ENCODE results near the gene FRMD5. TPM values are rescaled to one million over a fixed set of nuclear protein-coding genes. Genes with fewer than 3 reads are reported as not detected.
"Not testable (repeated sequence)": the region's sequence is repeated elsewhere in the genome, so short reads cannot be mapped to it uniquely, and the experiment has no call there.

FRMD5 gene
- polyA plus RNA-seq, 2 of the 4 experiments (the other 2 are of a cell fraction): 2.5 to 3.6 TPM

- Histone ChIP-seq H3K4me3 (no peak overlapping the region), H3K9me3 (no peaks in the 10 kb centered on the region), H3K4me2 (no peak overlapping the region), H3K27ac (peak overlapping the region in 1 of 2 experiments; percentile 46; a peak in 3 of 6 replicates), H3K4me1 (peaks cover 7% of the 10 kb centered on the region; the same call in 2 of the 3 replicates)
- no peak for ATAC-seq
- ChIA-PET CTCF (interaction anchor here (1.2 kb wide), 1 partner anchor 131 kb away, joined by 3 read pairs; no protein-coding TSS in a partner anchor), POLR2A (no interaction called here)
- DNase-seq (ENCODE audit: low read depth in 1 of 2, low spot score in 1 of 2): no peak
- FAIRE-seq: no peak
- WGBS (ENCODE audit: missing lambda C conversion rate): 16% methylated on average over 3 of the region's 3 CpGs
- TF ChIP-seq ESRRA (IDR thresholded peaks at IDR 0.05; ENCODE audit: borderline replicate concordance, low read length): no peak
- no peak for TF ChIP-seq KDM5A (IDR thresholded peaks at IDR 0.05)
- no peak for TF ChIP-seq NPAS2 (CRISPR knock-in tag; IDR thresholded peaks at IDR 0.05; ENCODE audit: borderline replicate concordance)
- no peak for TF ChIP-seq EHMT2 (IDR thresholded peaks at IDR 0.05; ENCODE audit: low read depth)
- TF ChIP-seq NFE2L2 (conservative IDR thresholded peaks at IDR 0.05; ENCODE audit: low read length): no peak
- TF ChIP-seq E2F6 (IDR thresholded peaks at IDR 0.05; ENCODE audit: borderline replicate concordance, low read depth): no peak
- TF ChIP-seq MAX (IDR thresholded peaks at IDR 0.05): no peak
- TF ChIP-seq CHD4 (IDR thresholded peaks at IDR 0.05; ENCODE audit: borderline replicate concordance): no peak
- TF ChIP-seq ZFP36 (IDR thresholded peaks at IDR 0.05; ENCODE audit: borderline replicate concordance, partially characterized antibody): no peak
- TF ChIP-seq BHLHE40 (IDR thresholded peaks at IDR 0.05; ENCODE audit: low read depth, low read length): no peak
- TF ChIP-seq EHF (CRISPR knock-in tag; IDR thresholded peaks at IDR 0.05): no peak
- no peak for TF ChIP-seq HOXB5 (CRISPR knock-in tag; IDR thresholded peaks at IDR 0.05)
Observed at GRCh38 chr15:44034933-44035624, 160.0 kb downstream of the FRMD5 start.

- peak overlapping the region in 1 of 2 experiments; percentile 46; a peak in 2 of 6 replicates for H3K27ac ChIP-seq
Observed at GRCh38 chr15:44034334-44034733, 160.7 kb downstream of the FRMD5 start.

DNA sequence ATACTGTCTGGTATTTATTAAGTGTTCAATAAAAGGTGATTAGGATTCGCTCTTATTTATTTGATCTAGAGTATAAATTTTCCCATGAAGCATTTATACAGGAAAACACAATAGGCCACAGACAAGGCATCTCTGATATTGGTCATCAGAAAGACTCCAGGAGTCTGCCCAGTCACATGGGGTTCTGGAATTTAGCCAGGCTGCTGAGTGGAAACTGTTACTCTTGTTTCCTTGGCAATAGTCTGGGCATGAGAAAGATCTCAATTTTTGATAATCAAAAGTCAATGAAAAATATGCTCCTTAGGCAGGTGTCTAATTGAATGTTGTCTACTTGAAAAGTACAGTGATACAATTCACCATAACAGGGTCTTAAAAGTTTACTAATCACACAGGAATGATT lies 161.2 kb downstream of the FRMD5 start:
- 73% methylated on average over 1 of the region's 1 CpG for whole genome bisulfite sequencing (ENCODE audit: missing lambda C conversion rate)
- H3K27ac ChIP-seq: no peak overlapping the region
- ChIA-PET CTCF (interaction anchor here (1.0 to 1.2 kb wide), 2 partner anchors 130 to 152 kb away, joined by 3 read pairs; no protein-coding TSS in a partner anchor), POLR2A (no interaction called here)
- H3K4me2 ChIP-seq: peak overlapping the region; percentile 11; the same call in 1 of the 3 replicates
- TF ChIP-seq SREBF2 (IDR thresholded peaks at IDR 0.05) (no peak), EHMT2 (IDR thresholded peaks at IDR 0.05; ENCODE audit: low read depth) (no peak), HOXB13 (CRISPR knock-in tag; IDR thresholded peaks at IDR 0.05; ENCODE audit: low read depth) (no peak), CBX2 (IDR thresholded peaks at IDR 0.05; ENCODE audit: borderline replicate concordance, low read depth) (no peak), RCOR1 (IDR thresholded peaks at IDR 0.05; ENCODE audit: low read depth, low read length) (no peak), NFE2L2 (conservative IDR thresholded peaks at IDR 0.05; ENCODE audit: low read length) (no peak), RFX5 (IDR thresholded peaks at IDR 0.05) (no peak), PHF8 (IDR thresholded peaks at IDR 0.05; ENCODE audit: borderline replicate concordance, low read depth) (no peak), MAZ (IDR thresholded peaks at IDR 0.05; ENCODE audit: borderline replicate concordance, low read depth, low read length) (no peak), JUNB (IDR thresholded peaks at IDR 0.05) (no peak)
- TF ChIP-seq, protein P1, sequence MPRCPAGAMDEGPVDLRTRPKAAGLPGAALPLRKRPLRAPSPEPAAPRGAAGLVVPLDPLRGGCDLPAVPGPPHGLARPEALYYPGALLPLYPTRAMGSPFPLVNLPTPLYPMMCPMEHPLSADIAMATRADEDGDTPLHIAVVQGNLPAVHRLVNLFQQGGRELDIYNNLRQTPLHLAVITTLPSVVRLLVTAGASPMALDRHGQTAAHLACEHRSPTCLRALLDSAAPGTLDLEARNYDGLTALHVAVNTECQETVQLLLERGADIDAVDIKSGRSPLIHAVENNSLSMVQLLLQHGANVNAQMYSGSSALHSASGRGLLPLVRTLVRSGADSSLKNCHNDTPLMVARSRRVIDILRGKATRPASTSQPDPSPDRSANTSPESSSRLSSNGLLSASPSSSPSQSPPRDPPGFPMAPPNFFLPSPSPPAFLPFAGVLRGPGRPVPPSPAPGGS (IDR thresholded peaks at IDR 0.05): no peak
- H3K4me3 ChIP-seq: no peak overlapping the region
- peaks cover 17% of the 10 kb centered on the region; the same call in 2 of the 3 replicates for H3K4me1 ChIP-seq
- no peak for FAIRE-seq
- DNase-seq (ENCODE audit: low read depth in 1 of 2, low spot score in 1 of 2): peak in 1 of 2 experiments; percentile 15
- ATAC-seq: no peak; a peak in 1 of 6 replicates
- no peaks in the 10 kb centered on the region for H3K9me3 ChIP-seq

More at GRCh38 chr15:44034334-44034733, 160.7 kb downstream of the FRMD5 start:
- ChIA-PET POLR2A (no interaction called here), CTCF (interaction anchor here (1.2 kb wide), 1 partner anchor 130 kb away, joined by 3 read pairs; no protein-coding TSS in a partner anchor)
- peak overlapping the region; percentile 11; the same call in 1 of the 3 replicates for H3K4me2 ChIP-seq
- DNase-seq (ENCODE audit: low read depth in 1 of 2, low spot score in 1 of 2) (no peak), ATAC-seq (no peak), FAIRE-seq (no peak)
- no peak overlapping the region for H3K4me3 ChIP-seq
- 90% methylated on average over 2 of the region's 2 CpGs for WGBS (ENCODE audit: missing lambda C conversion rate)
- no peaks in the 10 kb centered on the region for H3K9me3 ChIP-seq
- no peak for TF ChIP-seq EP300 (IDR thresholded peaks at IDR 0.05)
- TF ChIP-seq EHF (CRISPR knock-in tag; IDR thresholded peaks at IDR 0.05): no peak
- TF ChIP-seq HEYL (CRISPR knock-in tag; IDR thresholded peaks at IDR 0.05): no peak
- TF ChIP-seq CBX2 (IDR thresholded peaks at IDR 0.05; ENCODE audit: borderline replicate concordance, low read depth): no peak
- no peak for TF ChIP-seq GATA3 (IDR thresholded peaks at IDR 0.05; ENCODE audit: borderline replicate concordance)
- no peak for TF ChIP-seq SMC3 (IDR thresholded peaks at IDR 0.05)
- TF ChIP-seq RARB (CRISPR knock-in tag; IDR thresholded peaks at IDR 0.05): no peak
- TF ChIP-seq HES2 (IDR thresholded peaks at IDR 0.05): no peak
- no peak for TF ChIP-seq RCOR1 (IDR thresholded peaks at IDR 0.05; ENCODE audit: low read depth, low read length)
- TF ChIP-seq MAZ (IDR thresholded peaks at IDR 0.05; ENCODE audit: borderline replicate concordance, low read depth, low read length): no peak
- TF ChIP-seq, protein P1 (IDR thresholded peaks at IDR 0.05): no peak
- no peak for TF ChIP-seq PHF8 (IDR thresholded peaks at IDR 0.05; ENCODE audit: borderline replicate concordance, low read depth)
- TF ChIP-seq NFE2L2 (conservative IDR thresholded peaks at IDR 0.05; ENCODE audit: low read length): no peak
- H3K4me1 ChIP-seq: peaks cover 13% of the 10 kb centered on the region; the same call in 2 of the 3 replicates

DNA sequence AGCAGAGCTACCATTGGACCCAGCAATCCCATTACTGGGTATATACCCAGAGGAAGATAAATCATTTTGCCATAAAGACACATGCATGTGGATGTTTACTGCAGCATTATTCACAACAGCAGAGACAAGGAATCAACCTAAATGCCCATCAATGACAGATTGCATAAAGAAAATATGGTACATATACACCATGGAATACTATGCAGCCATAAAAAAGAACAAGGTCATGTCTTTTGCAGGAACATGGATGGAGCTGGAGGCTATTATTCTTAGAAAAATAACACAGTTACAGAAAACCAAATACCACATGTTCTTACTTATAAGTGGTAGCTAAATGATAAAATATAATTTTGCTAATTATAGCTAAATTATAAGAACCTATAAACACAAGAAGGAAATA lies 162.3 kb downstream of the FRMD5 start:
- H3K27ac ChIP-seq; DNase-seq (ENCODE audit: low read depth in 1 of 2, low spot score in 1 of 2); H3K9me3 ChIP-seq; POLR2A ChIA-PET; H3K4me3 ChIP-seq; H3K4me2 ChIP-seq; ATAC-seq; FAIRE-seq: not testable (repeated sequence)
- H3K4me1 ChIP-seq: peaks cover 25% of the 10 kb centered on the region
- CTCF ChIA-PET: interaction anchor here (1.0 kb wide), 1 partner anchor 151 kb away, joined by 3 read pairs; no protein-coding TSS in a partner anchor
